HCT116 (cell line): ENCODE results near the gene KRT77. TPM values are rescaled to one million over a fixed set of nuclear protein-coding genes. Genes with fewer than 3 reads are reported as not detected.

Source experiments
- ATAC-seq: fragments of 200-7000 bp; cut with Tn5 transposase; 2 replicates; pipeline ENCODE4 v1.9.1; 2020; ENCODE audit warnings: mild to moderate bottlenecking, moderate library complexity
- BruUV-seq: library from RNA; stranded (reverse); fragments of 400-500 nt; replicated peaks from 2 replicates; lab custom pipeline; 2021; lab: Mats Ljungman, UMichigan
- CTCF ChIA-PET: fragments of 300-600 bp; sonication (Branson Sonifier 250); formaldehyde crosslinking; loops from one replicate; lab custom pipeline; 2021; ENCODE audit warnings: antibody characterized with exemption; lab: Charles Lee
- POLR2A ChIA-PET: fragments of 300-600, 350-600 bp; sonication (Branson Sonifier 250); formaldehyde crosslinking; loops from one replicate; lab custom pipeline; 2021; ENCODE audit warnings: antibody characterized with exemption; lab: Charles Lee
- RAD21 ChIA-PET, 2 experiments: fragments of 300-600 bp; sonication (Branson Sonifier 250); formaldehyde crosslinking; loops; one replicate each; lab custom pipeline; 2023; ENCODE audit warnings: low total read pairs in 2 of 2; ENCODE audit not compliant: uncharacterized antibody in 2 of 2, unreplicated experiment in 2 of 2, low non-redundant PET in 1 of 2; lab: Charles Lee
- DNase-seq: peaks from one replicate; pipeline ENCODE4 v3.0.0-alpha.2; 2010; ENCODE audit warnings: low read depth, low spot score
- H2AFZ ChIP-seq: fragments of 200-600 bp; shearing (Covaris generic), sonication (generic); 2 replicates; pipeline ENCODE4 v1.6.1; 2017; ENCODE audit warnings: low read depth, mixed run types, mixed read lengths, antibody characterized with exemption, low read length; ENCODE audit not compliant: poor library complexity, severe bottlenecking
- H3K27ac ChIP-seq: 2 replicates; pipeline ENCODE4 v1.5.1; 2012; ENCODE audit warnings: low read depth, low read length
- H3K27me3 ChIP-seq: fragments of 200-600 bp; sonication (generic); 2 replicates; pipeline ENCODE4 v1.6.1; 2016; ENCODE audit warnings: mixed run types, low read length, mixed read lengths; ENCODE audit not compliant: insufficient read depth
- H3K36me3 ChIP-seq, 2 experiments: fragments of 200-500 bp in 1 of 2; fragments of 200-600 bp in 1 of 2; sonication (Bioruptor generic) in 1 of 2; sonication (generic) in 1 of 2; 2 replicates each; pipeline versions ENCODE4 v1.5.1 to v1.6.1; 2014 to 2016; ENCODE audit warnings: low read length in 2 of 2, inconsistent platforms in 1 of 2, mixed read lengths in 1 of 2, mixed run types in 1 of 2; ENCODE audit not compliant: insufficient read depth in 2 of 2, control insufficient read depth in 1 of 2
- H3K4me1 ChIP-seq, 2 experiments: fragments of 200-600 bp in 1 of 2; sonication (generic) in 1 of 2; 2 replicates each; pipeline versions ENCODE4 v1.5.1 to v1.6.1; 2012 to 2017; ENCODE audit warnings: low read length in 2 of 2, inconsistent platforms in 1 of 2, mild to moderate bottlenecking in 1 of 2, mixed read lengths in 1 of 2, mixed run types in 1 of 2, moderate library complexity in 1 of 2; ENCODE audit not compliant: insufficient read depth in 2 of 2, control insufficient read depth in 1 of 2
- H3K4me2 ChIP-seq: fragments of 200-600 bp; sonication (generic); 2 replicates; pipeline ENCODE4 v1.6.1; 2017; ENCODE audit warnings: mixed run types, low read length, mixed read lengths
- H3K4me3 ChIP-seq, 2 experiments: fragments of 200-600 bp in 1 of 2; sonication (generic) in 1 of 2; replicated peaks in 1 of 2; 2 replicates each; pipeline ENCODE4 v1.5.1; 2011 to 2016; ENCODE audit warnings: low read length in 2 of 2, control low read depth in 1 of 2, low read depth in 1 of 2, mild to moderate bottlenecking in 1 of 2, mixed read lengths in 1 of 2, mixed run types in 1 of 2
- H3K79me2 ChIP-seq: fragments of 200-600 bp; sonication (generic); 2 replicates; pipeline ENCODE4 v1.6.1; 2017; ENCODE audit warnings: mild to moderate bottlenecking, mixed run types, low read length, moderate library complexity, mixed read lengths; ENCODE audit not compliant: insufficient read depth
- H3K9ac ChIP-seq: fragments of 200-600 bp; sonication (generic); 2 replicates; pipeline ENCODE4 v1.6.1; 2016; ENCODE audit warnings: low read length, mixed read lengths
- H3K9me2 ChIP-seq: fragments of 200-600 bp; sonication (generic), shearing (Covaris generic); 2 replicates; pipeline ENCODE4 v1.6.1; 2017; ENCODE audit warnings: mixed run types, mild to moderate bottlenecking, moderate library complexity; ENCODE audit not compliant: insufficient read depth
- H3K9me3 ChIP-seq, 2 experiments: fragments of 200-500 bp in 1 of 2; fragments of 200-600 bp in 1 of 2; sonication (Bioruptor generic) in 1 of 2; sonication (generic) in 1 of 2; 2 replicates each; pipeline ENCODE4 v1.6.1; 2014 to 2017; ENCODE audit warnings: low read length in 2 of 2, mixed read lengths in 2 of 2, inconsistent platforms in 1 of 2, low read depth in 1 of 2, mild to moderate bottlenecking in 1 of 2, mixed run types in 1 of 2, moderate library complexity in 1 of 2; ENCODE audit not compliant: control insufficient read depth in 1 of 2, insufficient read depth in 1 of 2
- H4K20me1 ChIP-seq: fragments of 200-600 bp; sonication (generic), shearing (Covaris generic); 2 replicates; pipeline ENCODE4 v1.6.1; 2017; ENCODE audit warnings: mixed run types, mild to moderate bottlenecking, moderate library complexity; ENCODE audit not compliant: insufficient read depth
- CBX3 ChIP-seq: IDR thresholded peaks from 2 replicates; pipeline ENCODE4 v1.6.1; 2012; ENCODE audit warnings: low read depth
- RAD21 ChIP-seq: IDR thresholded peaks from 2 replicates; pipeline ENCODE4 v1.6.1; 2012; ENCODE audit warnings: low read depth, mild to moderate bottlenecking
- YY1 ChIP-seq: IDR thresholded peaks from 2 replicates; pipeline ENCODE4 v1.6.1; 2011; ENCODE audit warnings: low read length, low read depth, moderate library complexity, mild to moderate bottlenecking; ENCODE audit not compliant: insufficient replicate concordance; ENCODE audit errors: extremely low read depth
- ZBTB33 ChIP-seq: IDR thresholded peaks from 2 replicates; pipeline ENCODE4 v1.6.1; 2011; ENCODE audit warnings: mild to moderate bottlenecking, low read length, moderate library complexity; ENCODE audit not compliant: insufficient replicate concordance; ENCODE audit errors: extremely low read depth
- ZNF274 ChIP-seq: fragments of 200-500 bp; sonication (Bioruptor generic); IDR thresholded peaks from 2 replicates; pipeline ENCODE4 v1.6.1; 2014; ENCODE audit warnings: mild to moderate bottlenecking, low read depth, low read length, inconsistent platforms
- intact Hi-C: fragments of 100-400 bp; cut with micrococcal nuclease; formaldehyde crosslinking; loops from 2 replicates; pipeline ENCODE4 v1.10.0; 2022
- total RNA-seq: library from RNA; stranded (reverse); gene quantifications from one replicate; pipeline ENCODE4 v1.2.1, GENCODE V29; 2021; ENCODE audit not compliant: unreplicated experiment

The KRT77 gene
- total RNA-seq, 1 experiment from 2014 or later, result not detected

GRCh38 chr12:52680363-52680762 lies 23.0 kb downstream of the KRT77 start, which contains the start of gene KRT1:
Gene KRT1, minus strand, starts transcription at chr12:52680407. Its CDS starts 59 bp downstream, at chr12:52680348.
- Histone ChIP-seq H4K20me1 (no peaks in the 10 kb centered on the region), H3K27ac (no peak within 1 kb of the TSS), H3K79me2 (no peaks in the 10 kb centered on the region), H3K4me1 (no peaks in the 10 kb centered on the region), H3K9me2 (no peaks in the 10 kb centered on the region), H2AFZ (no peak within 1 kb of the TSS), H3K9me3 (no peaks in the 10 kb centered on the region), H3K4me2 (no peak within 1 kb of the TSS), H3K36me3 (no peaks in the 10 kb centered on the region), H3K27me3 (peaks cover 24% of the 10 kb centered on the region), H3K9ac (no peak within 1 kb of the TSS), H3K4me3 (no peak within 1 kb of the TSS)
- ATAC-seq (no peak), DNase-seq (no peak)
- no TSS peak for BruUV-seq
- intact Hi-C loops, result no loop called here
- RAD21 ChIA-PET, result no interaction called here
- POLR2A ChIA-PET, result no interaction called here
- CTCF ChIA-PET, result no interaction called here
- TF ChIP-seq ZNF274 (no peak), RAD21 (no peak)

GRCh38 chr12:52679875-52680274 lies 23.4 kb downstream of the KRT77 start:
- RAD21 ChIA-PET, result no interaction called here
- Histone ChIP-seq H3K9me3 (no peaks in the 10 kb centered on the region), H3K36me3 (no peaks in the 10 kb centered on the region), H3K4me3 (no peak overlapping the region), H3K27me3 (peaks cover 24% of the 10 kb centered on the region), H3K4me1 (no peaks in the 10 kb centered on the region), H2AFZ (no peak overlapping the region), H3K27ac (no peak overlapping the region), H3K9ac (no peak overlapping the region), H3K4me2 (no peak overlapping the region), H3K9me2 (no peaks in the 10 kb centered on the region), H3K79me2 (no peaks in the 10 kb centered on the region), H4K20me1 (no peaks in the 10 kb centered on the region)
- BruUV-seq, result no TSS peak
- ATAC-seq (no peak), DNase-seq (no peak)
- CTCF ChIA-PET, result no interaction called here
- POLR2A ChIA-PET, result no interaction called here
- TF ChIP-seq ZBTB33 (no peak), CBX3 (no peak), YY1 (no peak), RAD21 (no peak)
- intact Hi-C loops, result no loop called here
